GM10847 (cell line): ENCODE measurements around the gene ZNF221.

Experiments
- POLR2A ChIP-seq: IDR thresholded peaks from 2 replicates; pipeline ENCODE4 v1.6.1; 2011; ENCODE audit not compliant: insufficient read length; ENCODE audit errors: extremely low read depth

Gene ZNF221

GRCh38 chr19:43950834-43951645 lies at the start of gene ZNF221:
TSS of gene ZNF221 (plus strand) at chr19:43951228. CDS start at chr19:43962727, 11,499 bp downstream.
- no peak for TF ChIP-seq POLR2A

- TF ChIP-seq POLR2A, result no peak
These were observed 49.3 kb upstream of the ZNF221 start for GRCh38 chr19:43901395-43902390.

- no peak for TF ChIP-seq POLR2A
These were observed 48.6 kb upstream of the ZNF221 start for GRCh38 chr19:43902399-43902798.

- no peak for TF ChIP-seq POLR2A
These were observed 45.1 kb upstream of the ZNF221 start for GRCh38 chr19:43905897-43906296.

GRCh38 chr19:43906774-43907173 lies 44.3 kb upstream of the ZNF221 start:
- TF ChIP-seq POLR2A, result no peak

GRCh38 chr19:43908659-43909058 lies 42.4 kb upstream of the ZNF221 start:
- no peak for TF ChIP-seq POLR2A

GRCh38 chr19:43910884-43911283 lies 40.1 kb upstream of the ZNF221 start:
- no peak for TF ChIP-seq POLR2A

- TF ChIP-seq POLR2A, result no peak
These were observed 37.6 kb upstream of the ZNF221 start for GRCh38 chr19:43913383-43913782.

GRCh38 chr19:43914051-43914450 lies 37.0 kb upstream of the ZNF221 start:
- no peak for TF ChIP-seq POLR2A

- TF ChIP-seq POLR2A, result no peak
These were observed 27.2 kb upstream of the ZNF221 start for GRCh38 chr19:43923875-43924274.

GRCh38 chr19:43928820-43929219 lies 22.2 kb upstream of the ZNF221 start:
- TF ChIP-seq POLR2A, result no peak

GRCh38 chr19:43934055-43934984 lies 16.7 kb upstream of the ZNF221 start:
- TF ChIP-seq POLR2A, result no peak

GRCh38 chr19:43934985-43935708 lies 15.9 kb upstream of the ZNF221 start, which contains the start of gene ZNF45:
TSS of gene ZNF45 (minus strand) at chr19:43935282. CDS start at chr19:43922185, 13,097 bp downstream.
- peak; percentile 39 for TF ChIP-seq POLR2A

- TF ChIP-seq POLR2A, result no peak
These were observed 14.8 kb upstream of the ZNF221 start for GRCh38 chr19:43936188-43936587.
